ENCODE measurements around the gene CNTN5. TPM values are rescaled to one million over a fixed set of nuclear protein-coding genes. Genes with fewer than 3 reads are reported as not detected.

The CNTN5 gene
- total RNA-seq, 2 donors from 2014 or later = not detected

DNA sequence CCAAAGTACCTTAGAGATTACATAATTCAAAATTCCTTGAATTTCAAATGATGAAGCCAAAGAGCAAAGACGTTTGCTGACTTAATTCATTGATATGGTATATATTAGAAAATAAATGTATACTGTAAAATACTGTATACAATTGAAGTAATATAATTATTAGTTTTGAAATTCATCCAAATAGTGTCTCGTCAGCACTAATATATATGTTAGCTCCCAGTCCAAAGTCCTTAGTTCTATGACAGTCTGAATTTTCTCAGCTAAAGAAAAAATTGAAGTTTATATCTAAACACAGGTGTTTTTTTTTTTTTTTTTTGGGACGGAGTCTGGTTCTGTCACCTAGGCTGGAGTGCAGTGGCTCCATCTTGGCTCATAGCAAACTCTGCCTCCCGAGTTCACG lies 431.3 kb downstream of the CNTN5 start:
- Mint-ChIP-seq H3K27ac (no peak overlapping the region), H3K36me3 (ENCODE audit: low read depth) (no peaks in the 10 kb centered on the region), H3K4me1 (no peaks in the 10 kb centered on the region), H3K4me3 (no peak overlapping the region), H3K27me3 (no peaks in the 10 kb centered on the region)
- no peaks in the 10 kb centered on the region for H3K9me3 ChIP-seq (ENCODE audit: control insufficient read depth, low read length, poor library complexity, severe bottlenecking)
- DNase-seq (no peak), ATAC-seq (no peak)

DNA sequence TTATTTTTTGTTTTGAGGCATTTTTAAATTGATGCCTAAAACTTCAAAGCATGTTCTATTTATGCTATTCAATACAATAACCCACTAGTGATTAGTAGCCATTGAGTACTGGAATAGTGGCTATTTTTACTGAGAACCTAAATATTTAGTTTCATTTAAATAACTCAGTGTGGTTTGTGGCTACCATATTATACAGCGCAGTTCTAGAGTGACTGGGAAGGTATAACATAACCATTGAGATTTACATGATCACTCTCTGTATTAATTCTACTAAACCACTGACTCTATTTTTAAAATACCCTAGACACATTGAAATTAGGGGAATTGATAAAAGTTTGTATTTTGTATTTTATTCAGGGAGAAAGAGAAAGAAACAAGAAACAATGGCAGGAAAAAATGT lies 441.2 kb downstream of the CNTN5 start:
- Mint-ChIP-seq H3K36me3 (ENCODE audit: low read depth) (no peaks in the 10 kb centered on the region), H3K27ac (no peak overlapping the region), H3K4me3 (no peak overlapping the region), H3K4me1 (no peaks in the 10 kb centered on the region), H3K27me3 (no peaks in the 10 kb centered on the region)
- ATAC-seq = no peak
- H3K9me3 ChIP-seq (ENCODE audit: control insufficient read depth, low read length, poor library complexity, severe bottlenecking) = no peaks in the 10 kb centered on the region
- no peak for DNase-seq

DNA sequence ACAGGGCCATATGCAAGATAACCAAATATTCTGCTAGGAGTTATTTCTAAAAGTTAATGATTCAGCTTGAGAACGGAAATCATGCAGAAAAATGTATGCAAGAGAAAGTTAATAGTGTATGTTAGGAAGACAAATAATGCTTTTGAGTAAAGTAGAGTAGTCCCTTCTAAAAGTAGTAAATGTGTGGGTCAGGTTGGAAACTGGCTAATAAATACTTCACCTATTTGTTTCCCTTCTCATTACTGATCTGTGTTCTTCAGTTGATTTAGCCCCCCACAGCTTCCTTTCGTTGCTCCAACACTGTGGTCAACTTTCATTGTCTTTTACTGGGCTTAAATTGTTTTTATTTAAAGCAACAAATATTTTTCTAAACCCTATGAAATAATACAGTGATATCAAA lies 444.2 kb downstream of the CNTN5 start:
- H3K27ac Mint-ChIP-seq = no peak overlapping the region
- H3K27me3 Mint-ChIP-seq = no peaks in the 10 kb centered on the region
- no peak for DNase-seq
- ATAC-seq = no peak
- no peaks in the 10 kb centered on the region for H3K9me3 ChIP-seq (ENCODE audit: control insufficient read depth, low read length, poor library complexity, severe bottlenecking)
- H3K36me3 Mint-ChIP-seq (ENCODE audit: low read depth) = no peaks in the 10 kb centered on the region
- H3K4me3 Mint-ChIP-seq = no peak overlapping the region
- H3K4me1 Mint-ChIP-seq = no peaks in the 10 kb centered on the region

DNA sequence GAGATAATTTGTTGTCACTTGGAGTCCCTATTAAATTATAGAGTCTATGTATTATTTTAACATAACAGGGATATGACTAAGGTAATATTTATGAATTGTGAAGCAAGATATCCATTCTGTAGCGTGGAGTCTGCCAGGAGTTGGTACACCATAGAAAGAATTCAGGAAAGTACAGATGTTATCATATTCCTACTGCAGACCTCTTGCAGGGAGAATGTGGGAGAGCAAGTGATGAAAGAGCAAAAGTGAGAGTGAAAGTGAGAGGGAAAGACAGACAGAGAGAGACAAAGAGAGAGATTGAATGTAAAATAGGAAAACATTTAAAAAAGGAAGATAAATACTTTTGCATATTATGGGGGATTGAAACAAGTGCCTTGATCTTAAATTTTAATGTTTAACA lies 468.8 kb downstream of the CNTN5 start:
- no peak for ATAC-seq
- DNase-seq = no peak
- Mint-ChIP-seq H3K4me1 (no peaks in the 10 kb centered on the region), H3K27me3 (no peaks in the 10 kb centered on the region), H3K27ac (no peak overlapping the region), H3K36me3 (ENCODE audit: low read depth) (no peaks in the 10 kb centered on the region), H3K4me3 (no peak overlapping the region)
- H3K9me3 ChIP-seq (ENCODE audit: control insufficient read depth, low read length, poor library complexity, severe bottlenecking) = no peaks in the 10 kb centered on the region

DNA sequence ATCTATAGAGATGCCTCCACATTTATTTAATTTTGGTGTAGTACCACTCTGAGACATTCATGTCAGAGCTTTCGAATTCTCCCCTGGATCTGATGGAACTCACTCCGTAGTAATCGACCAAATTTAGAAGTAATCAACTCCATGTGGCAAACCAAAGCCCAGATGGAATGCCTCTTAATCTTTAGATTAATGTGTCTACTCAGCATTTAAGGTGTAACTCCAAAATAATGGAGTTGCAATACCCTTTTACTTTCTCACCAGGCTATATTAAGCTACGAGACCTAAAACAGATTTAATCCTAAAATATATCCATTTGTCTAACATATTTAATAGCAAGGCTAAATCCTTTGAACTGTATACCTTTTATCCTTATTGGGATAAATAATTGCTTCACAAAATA lies 473.3 kb downstream of the CNTN5 start:
- H3K36me3 Mint-ChIP-seq (ENCODE audit: low read depth) = no peaks in the 10 kb centered on the region
- H3K9me3 ChIP-seq (ENCODE audit: control insufficient read depth, low read length, poor library complexity, severe bottlenecking) = no peaks in the 10 kb centered on the region
- no peaks in the 10 kb centered on the region for H3K27me3 Mint-ChIP-seq
- DNase-seq (no peak), ATAC-seq (no peak)
- no peak overlapping the region for H3K27ac Mint-ChIP-seq
- no peak overlapping the region for H3K4me3 Mint-ChIP-seq
- H3K4me1 Mint-ChIP-seq = no peaks in the 10 kb centered on the region

DNA sequence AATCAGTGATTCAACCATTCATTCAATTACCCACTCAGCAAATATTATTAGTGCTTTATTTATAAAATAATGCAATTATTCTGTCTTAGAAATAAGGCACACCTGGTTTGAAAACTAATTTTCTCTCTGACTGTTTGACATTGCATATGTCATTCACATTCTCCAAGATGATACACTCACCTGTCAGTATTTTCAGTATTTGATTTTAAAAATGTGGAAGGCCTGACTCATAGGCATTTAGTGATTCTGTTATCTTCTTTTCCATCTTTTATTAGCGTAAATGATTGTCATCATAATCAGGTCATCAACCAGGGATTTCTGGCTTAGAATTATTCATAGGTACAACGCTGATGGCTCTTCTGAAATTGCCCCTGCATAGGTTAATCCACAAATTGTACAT lies 480.9 kb downstream of the CNTN5 start:
- no peaks in the 10 kb centered on the region for H3K36me3 Mint-ChIP-seq (ENCODE audit: low read depth)
- no peak for DNase-seq
- no peak overlapping the region for H3K27ac Mint-ChIP-seq
- no peaks in the 10 kb centered on the region for H3K9me3 ChIP-seq (ENCODE audit: control insufficient read depth, low read length, poor library complexity, severe bottlenecking)
- no peak overlapping the region for H3K4me3 Mint-ChIP-seq
- no peak for ATAC-seq
- H3K4me1 Mint-ChIP-seq = no peaks in the 10 kb centered on the region
- H3K27me3 Mint-ChIP-seq = no peaks in the 10 kb centered on the region

DNA sequence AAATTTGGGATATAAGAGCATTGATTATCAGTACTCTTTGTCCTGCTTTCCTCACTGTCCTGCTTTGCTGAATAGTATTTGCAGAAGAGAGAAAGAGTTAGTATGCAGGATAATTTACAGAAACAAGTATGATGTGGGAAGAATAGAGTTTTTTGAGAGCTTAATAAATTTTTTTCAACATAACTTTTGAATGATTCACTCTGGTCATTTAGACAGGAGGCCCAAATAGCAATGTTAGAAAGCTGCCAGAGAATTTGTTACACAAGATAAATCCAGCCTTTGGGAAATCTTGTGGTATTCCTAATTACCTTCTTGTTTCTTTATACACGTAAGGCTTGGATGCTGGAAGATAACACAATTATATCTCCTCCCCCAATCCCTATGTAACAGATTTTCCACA lies 484.6 kb downstream of the CNTN5 start:
- no peaks in the 10 kb centered on the region for H3K36me3 Mint-ChIP-seq (ENCODE audit: low read depth)
- no peaks in the 10 kb centered on the region for H3K4me1 Mint-ChIP-seq
- ATAC-seq = no peak
- no peak overlapping the region for H3K27ac Mint-ChIP-seq
- DNase-seq = no peak
- H3K27me3 Mint-ChIP-seq = no peaks in the 10 kb centered on the region
- H3K9me3 ChIP-seq (ENCODE audit: control insufficient read depth, low read length, poor library complexity, severe bottlenecking) = no peaks in the 10 kb centered on the region
- H3K4me3 Mint-ChIP-seq = no peak overlapping the region

DNA sequence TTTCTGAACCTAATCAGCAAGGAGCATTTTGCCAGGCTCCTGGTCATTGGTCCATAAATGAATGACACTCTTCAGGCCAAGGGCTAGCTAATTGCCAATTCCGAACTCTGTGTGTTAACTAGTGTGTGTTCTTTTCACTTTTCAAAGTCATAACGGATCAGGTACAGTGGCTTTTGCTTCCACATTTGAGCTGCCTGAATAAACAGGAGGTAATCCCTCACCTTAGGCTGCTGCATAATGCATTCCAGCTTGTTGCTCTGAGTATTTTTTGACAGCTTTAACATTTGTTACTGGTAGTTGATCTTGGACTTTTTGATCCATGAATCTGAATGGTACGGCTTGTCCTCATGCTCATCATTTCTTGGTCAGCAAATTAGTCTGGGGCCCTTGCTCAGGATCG lies 485.1 kb downstream of the CNTN5 start:
- Mint-ChIP-seq H3K27ac (no peak overlapping the region), H3K4me3 (no peak overlapping the region), H3K4me1 (no peaks in the 10 kb centered on the region), H3K36me3 (ENCODE audit: low read depth) (no peaks in the 10 kb centered on the region), H3K27me3 (no peaks in the 10 kb centered on the region)
- DNase-seq (no peak), ATAC-seq (no peak)
- no peaks in the 10 kb centered on the region for H3K9me3 ChIP-seq (ENCODE audit: control insufficient read depth, low read length, poor library complexity, severe bottlenecking)

DNA sequence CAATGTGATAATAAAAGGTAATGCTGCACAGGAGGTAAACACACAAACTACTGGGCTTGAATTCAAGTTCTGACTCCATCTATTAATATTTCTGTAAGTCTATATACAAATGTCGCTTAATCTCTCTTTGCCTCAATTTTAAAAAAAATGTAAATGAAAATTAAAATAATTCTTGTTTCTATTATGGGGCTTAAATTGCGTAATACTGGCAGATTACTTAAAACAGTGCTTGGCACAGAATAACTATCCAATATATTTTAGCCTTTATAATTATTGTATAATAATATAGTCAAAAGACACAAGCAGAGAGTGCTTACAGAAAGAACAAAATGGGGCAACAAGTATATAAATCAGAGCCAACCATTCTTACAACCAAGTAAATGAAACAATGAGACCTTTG lies 489.1 kb downstream of the CNTN5 start:
- Mint-ChIP-seq H3K27ac (no peak overlapping the region), H3K4me1 (no peaks in the 10 kb centered on the region), H3K4me3 (no peak overlapping the region), H3K27me3 (no peaks in the 10 kb centered on the region), H3K36me3 (ENCODE audit: low read depth) (no peaks in the 10 kb centered on the region)
- no peak for ATAC-seq
- no peaks in the 10 kb centered on the region for H3K9me3 ChIP-seq (ENCODE audit: control insufficient read depth, low read length, poor library complexity, severe bottlenecking)
- DNase-seq = no peak

DNA sequence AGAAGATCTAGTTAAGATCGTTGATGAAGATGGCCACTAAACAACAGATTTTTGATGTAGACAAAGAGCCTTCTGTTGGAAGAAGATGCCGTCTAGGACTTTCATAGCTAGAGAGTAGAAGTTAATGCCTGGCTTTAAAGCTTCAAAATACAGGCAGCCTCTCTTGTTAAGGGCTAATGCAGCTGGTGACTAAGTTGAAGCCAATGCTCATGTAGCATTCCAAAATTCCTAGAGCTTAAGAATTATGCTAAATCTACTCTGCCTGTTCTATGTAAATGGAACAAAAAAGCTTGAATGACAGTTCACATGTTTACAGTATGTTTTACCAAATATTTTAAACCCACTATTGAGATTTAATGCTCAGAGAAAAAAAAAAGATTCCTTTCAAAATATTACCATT lies 492.6 kb downstream of the CNTN5 start:
- no peaks in the 10 kb centered on the region for H3K9me3 ChIP-seq (ENCODE audit: control insufficient read depth, low read length, poor library complexity, severe bottlenecking)
- no peaks in the 10 kb centered on the region for H3K36me3 Mint-ChIP-seq (ENCODE audit: low read depth)
- DNase-seq (no peak), ATAC-seq (no peak)
- no peak overlapping the region for H3K27ac Mint-ChIP-seq
- no peaks in the 10 kb centered on the region for H3K4me1 Mint-ChIP-seq
- H3K27me3 Mint-ChIP-seq = no peaks in the 10 kb centered on the region
- no peak overlapping the region for H3K4me3 Mint-ChIP-seq

DNA sequence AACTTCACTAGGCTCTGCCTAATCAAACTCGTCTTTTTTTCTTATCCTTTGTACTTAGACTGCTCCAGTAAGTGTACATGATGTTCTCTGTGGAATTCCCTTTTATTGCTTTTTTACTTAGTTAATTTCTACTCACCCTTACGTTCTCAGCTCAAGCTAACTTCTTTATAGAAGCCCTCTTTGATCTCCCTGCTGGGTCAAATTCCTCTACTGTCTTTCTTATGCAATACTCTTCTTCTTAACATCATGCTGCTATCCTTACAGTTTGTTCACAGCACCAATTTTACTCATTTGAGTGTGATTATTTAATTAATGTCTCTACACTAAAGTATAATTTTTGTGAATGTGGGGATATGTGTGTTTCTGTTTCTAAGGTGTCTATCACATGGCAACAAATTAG lies 498.3 kb downstream of the CNTN5 start:
- H3K27me3 Mint-ChIP-seq = no peaks in the 10 kb centered on the region
- DNase-seq (no peak), ATAC-seq (no peak)
- H3K36me3 Mint-ChIP-seq (ENCODE audit: low read depth) = no peaks in the 10 kb centered on the region
- H3K4me1 Mint-ChIP-seq = no peaks in the 10 kb centered on the region
- no peak overlapping the region for H3K4me3 Mint-ChIP-seq
- no peaks in the 10 kb centered on the region for H3K9me3 ChIP-seq (ENCODE audit: control insufficient read depth, low read length, poor library complexity, severe bottlenecking)
- no peak overlapping the region for H3K27ac Mint-ChIP-seq

DNA sequence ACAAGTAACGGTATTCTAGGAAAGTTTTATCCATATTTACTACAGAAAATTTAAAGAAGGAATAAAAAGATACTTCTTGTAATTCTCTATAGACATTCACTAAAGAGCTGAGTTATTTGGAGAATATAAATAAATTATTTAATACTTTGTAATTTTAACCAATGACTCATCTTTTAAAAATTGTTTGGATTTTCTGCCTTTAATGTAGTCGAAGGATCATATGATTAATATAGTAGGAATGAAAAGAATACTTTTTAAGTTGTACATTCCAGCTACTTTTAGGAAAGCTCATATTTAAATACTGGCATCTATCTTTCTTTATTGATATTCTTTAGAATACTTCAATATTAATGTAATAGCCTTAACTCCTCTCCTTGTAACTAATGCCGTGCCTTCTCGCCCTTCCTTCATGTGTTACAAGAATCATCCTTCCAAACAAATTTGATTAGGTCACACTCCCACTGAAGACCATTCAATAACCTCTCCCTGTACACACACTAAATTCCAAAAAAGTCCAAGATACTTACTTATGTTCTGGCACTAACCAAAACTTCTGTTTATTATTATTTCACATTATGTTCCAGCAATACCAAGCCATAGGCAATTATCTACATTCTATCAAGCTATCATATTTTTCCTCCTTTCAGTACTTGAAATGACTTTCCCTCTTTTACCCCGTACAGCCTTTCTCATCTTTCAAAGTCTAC lies 501.9 kb downstream of the CNTN5 start:
- H3K36me3 Mint-ChIP-seq (ENCODE audit: low read depth) = no peaks in the 10 kb centered on the region
- no peaks in the 10 kb centered on the region for H3K9me3 ChIP-seq (ENCODE audit: control insufficient read depth, low read length, poor library complexity, severe bottlenecking)
- H3K4me3 Mint-ChIP-seq = no peak overlapping the region
- ATAC-seq (no peak), DNase-seq (no peak)
- H3K4me1 Mint-ChIP-seq = no peaks in the 10 kb centered on the region
- no peaks in the 10 kb centered on the region for H3K27me3 Mint-ChIP-seq
- H3K27ac Mint-ChIP-seq = no peak overlapping the region

DNA sequence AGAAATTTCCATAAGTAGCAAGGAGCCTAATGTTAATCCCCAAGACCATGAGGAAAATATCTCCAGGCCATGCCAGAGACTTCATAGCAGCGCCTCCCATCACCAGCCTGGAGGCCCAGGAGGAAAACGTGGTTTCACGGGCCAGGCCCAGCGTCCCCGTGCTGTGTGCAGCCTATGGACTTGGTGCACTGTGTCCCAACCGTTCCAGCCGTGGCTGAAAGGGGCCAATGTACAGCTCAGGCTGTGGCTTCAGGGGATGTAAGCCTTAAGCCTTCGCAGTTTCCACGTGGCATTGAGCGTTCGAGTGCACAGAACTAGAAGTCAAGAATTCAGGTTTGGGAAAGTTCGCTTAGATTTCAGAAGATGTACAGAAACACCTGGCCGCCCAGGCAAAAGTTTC lies 510.7 kb downstream of the CNTN5 start:
- H3K4me1 Mint-ChIP-seq = no peaks in the 10 kb centered on the region
- no peaks in the 10 kb centered on the region for H3K9me3 ChIP-seq (ENCODE audit: control insufficient read depth, low read length, poor library complexity, severe bottlenecking)
- DNase-seq = no peak
- H3K27ac Mint-ChIP-seq = no peak overlapping the region
- no peak for ATAC-seq
- H3K36me3 Mint-ChIP-seq (ENCODE audit: low read depth) = no peaks in the 10 kb centered on the region
- no peaks in the 10 kb centered on the region for H3K27me3 Mint-ChIP-seq
- H3K4me3 Mint-ChIP-seq = no peak overlapping the region

DNA sequence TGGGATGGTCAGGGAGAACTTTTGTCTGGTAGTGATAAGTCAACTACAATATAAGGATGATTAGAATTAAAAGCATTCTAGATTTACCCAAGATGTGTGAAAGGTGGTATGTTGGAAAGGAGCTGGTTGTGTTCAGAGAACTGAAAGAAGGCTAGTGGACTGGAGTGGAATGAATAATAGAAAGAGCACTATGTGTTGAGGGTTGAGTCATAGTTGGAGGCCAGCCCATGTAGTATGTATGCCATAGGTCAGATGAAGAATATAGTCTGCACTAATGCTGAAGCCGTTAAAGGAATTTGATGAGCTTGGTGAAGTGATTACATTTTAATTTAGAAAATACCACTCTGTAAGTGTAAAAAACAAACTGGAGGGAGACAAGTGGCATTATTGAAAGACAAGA lies 514.1 kb downstream of the CNTN5 start:
- Mint-ChIP-seq H3K36me3 (ENCODE audit: low read depth) (no peaks in the 10 kb centered on the region), H3K27ac (no peak overlapping the region), H3K27me3 (no peaks in the 10 kb centered on the region), H3K4me3 (no peak overlapping the region), H3K4me1 (no peaks in the 10 kb centered on the region)
- ATAC-seq = no peak
- no peaks in the 10 kb centered on the region for H3K9me3 ChIP-seq (ENCODE audit: control insufficient read depth, low read length, poor library complexity, severe bottlenecking)
- no peak for DNase-seq
